ENCODE measurements around the gene PRMT1.
A peak's percentile ranks its signal among the peaks of the same experiment; 100 is the strongest.

Gene PRMT1

GRCh38 chr19:49645995-49646394 is 31.1 kb upstream of the PRMT1 start:
- Histone ChIP-seq H2BK5ac (ENCODE audit: low read length) (no peak overlapping the region), H3K18ac (ENCODE audit: low read length) (no peak overlapping the region), H3K27me3 (ENCODE audit: control insufficient read depth in 3 of 3, insufficient read depth in 3 of 3, low read depth in 1 of 3, low read length in 3 of 3) (no peaks in the 10 kb centered on the region), H3K4me3 (ENCODE audit: low read length in 2 of 2) (no peak overlapping the region), H2AK5ac (ENCODE audit: low read depth, low read length) (no peak overlapping the region), H3K14ac (ENCODE audit: low read length) (no peak overlapping the region), H3K4me1 (ENCODE audit: control insufficient read depth in 2 of 2, insufficient read depth in 1 of 2, low read depth in 1 of 2, low read length in 2 of 2) (peaks cover 0 to 11% of the 10 kb centered on the region in 2 donors), H4K8ac (ENCODE audit: low read depth, low read length) (no peak overlapping the region), H2BK15ac (ENCODE audit: low read length) (no peak overlapping the region), H4K91ac (ENCODE audit: low read depth, low read length, poor library complexity) (no peak overlapping the region), H2BK12ac (ENCODE audit: low read length) (no peak overlapping the region), H3K9me3 (replicated peaks in 1 of 2; ENCODE audit: control insufficient read depth in 2 of 2, insufficient read depth in 1 of 2, low read depth in 1 of 2, low read length in 2 of 2) (no peaks in the 10 kb centered on the region), H2AFZ (ENCODE audit: low read length) (no peak overlapping the region), H3K23ac (ENCODE audit: low read depth, low read length, poor library complexity) (no peak overlapping the region), H3K9ac (ENCODE audit: low read depth, low read length, poor library complexity) (no peak overlapping the region), H3K4ac (ENCODE audit: low read length) (no peak overlapping the region), H3K27ac (replicated peaks; ENCODE audit: low read length) (no peak overlapping the region), H3K79me1 (ENCODE audit: low read depth, low read length) (peaks cover 32% of the 10 kb centered on the region), H3K4me2 (ENCODE audit: insufficient read depth, low read length, poor library complexity, severe bottlenecking) (no peak overlapping the region), H3K36me3 (replicated peaks in 1 of 2; ENCODE audit: control insufficient read depth in 2 of 2, insufficient read depth in 2 of 2, low read length in 2 of 2) (peaks cover 44 to 69% of the 10 kb centered on the region in 2 donors), H2BK120ac (ENCODE audit: low read depth, low read length) (no peak overlapping the region)
- no peak for DNase-seq (ENCODE audit: low spot score)
- WGBS, 2 donors (ENCODE audit: extremely low coverage in 2 of 2, insufficient read length in 2 of 2, insufficient replicate concordance in 1 of 2): no CpG with 5 or more reads among the region's 13 CpGs

DNA sequence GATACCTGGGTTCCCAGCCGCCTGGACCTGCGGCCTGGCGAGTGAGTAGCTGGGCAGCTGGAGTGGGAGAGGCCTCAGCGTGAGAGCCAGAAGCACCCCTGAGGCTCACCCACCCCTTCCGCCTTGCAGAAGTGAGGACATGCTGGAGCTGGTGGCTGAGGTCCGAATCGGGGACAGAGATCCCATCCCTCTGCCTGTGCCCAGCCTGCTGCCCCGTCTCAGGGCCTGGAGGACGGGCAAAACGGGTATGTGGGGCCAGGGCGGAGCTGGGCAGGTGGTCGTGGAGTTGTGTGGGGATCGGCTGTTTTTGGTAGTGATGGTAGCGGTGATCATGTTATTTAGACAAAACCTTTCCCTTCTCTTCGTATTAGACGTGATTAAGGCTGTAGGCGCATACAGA is 30.5 kb upstream of the PRMT1 start:
- Histone ChIP-seq H3K27me3 (ENCODE audit: control insufficient read depth in 3 of 3, insufficient read depth in 3 of 3, low read depth in 1 of 3, low read length in 3 of 3) (no peaks in the 10 kb centered on the region), H3K36me3 (replicated peaks in 1 of 2; ENCODE audit: control insufficient read depth in 2 of 2, insufficient read depth in 2 of 2, low read length in 2 of 2) (peaks cover 45 to 73% of the 10 kb centered on the region in 2 donors), H3K4me1 (ENCODE audit: control insufficient read depth in 2 of 2, insufficient read depth in 1 of 2, low read depth in 1 of 2, low read length in 2 of 2) (peaks cover 0 to 6% of the 10 kb centered on the region in 2 donors), H2BK120ac (ENCODE audit: low read depth, low read length) (no peak overlapping the region), H3K4ac (ENCODE audit: low read length) (no peak overlapping the region), H3K79me1 (ENCODE audit: low read depth, low read length) (peaks cover 32% of the 10 kb centered on the region), H2BK12ac (ENCODE audit: low read length) (no peak overlapping the region), H3K23ac (ENCODE audit: low read depth, low read length, poor library complexity) (peak overlapping the region; percentile 81), H2BK5ac (ENCODE audit: low read length) (no peak overlapping the region), H3K9ac (ENCODE audit: low read depth, low read length, poor library complexity) (no peak overlapping the region), H4K8ac (ENCODE audit: low read depth, low read length) (no peak overlapping the region), H3K27ac (replicated peaks; ENCODE audit: low read length) (no peak overlapping the region), H2AFZ (ENCODE audit: low read length) (no peak overlapping the region), H3K4me2 (ENCODE audit: insufficient read depth, low read length, poor library complexity, severe bottlenecking) (no peak overlapping the region), H3K9me3 (replicated peaks in 1 of 2; ENCODE audit: control insufficient read depth in 2 of 2, insufficient read depth in 1 of 2, low read depth in 1 of 2, low read length in 2 of 2) (no peaks in the 10 kb centered on the region), H4K91ac (ENCODE audit: low read depth, low read length, poor library complexity) (no peak overlapping the region), H3K18ac (ENCODE audit: low read length) (no peak overlapping the region), H3K4me3 (ENCODE audit: low read length in 2 of 2) (no peak overlapping the region), H2BK15ac (ENCODE audit: low read length) (no peak overlapping the region), H2AK5ac (ENCODE audit: low read depth, low read length) (no peak overlapping the region), H3K14ac (ENCODE audit: low read length) (no peak overlapping the region)
- DNase-seq (ENCODE audit: low spot score): no peak
- no CpG with 5 or more reads among the region's 17 CpGs for WGBS, 2 donors (ENCODE audit: extremely low coverage in 2 of 2, insufficient read length in 2 of 2, insufficient replicate concordance in 1 of 2)

DNA sequence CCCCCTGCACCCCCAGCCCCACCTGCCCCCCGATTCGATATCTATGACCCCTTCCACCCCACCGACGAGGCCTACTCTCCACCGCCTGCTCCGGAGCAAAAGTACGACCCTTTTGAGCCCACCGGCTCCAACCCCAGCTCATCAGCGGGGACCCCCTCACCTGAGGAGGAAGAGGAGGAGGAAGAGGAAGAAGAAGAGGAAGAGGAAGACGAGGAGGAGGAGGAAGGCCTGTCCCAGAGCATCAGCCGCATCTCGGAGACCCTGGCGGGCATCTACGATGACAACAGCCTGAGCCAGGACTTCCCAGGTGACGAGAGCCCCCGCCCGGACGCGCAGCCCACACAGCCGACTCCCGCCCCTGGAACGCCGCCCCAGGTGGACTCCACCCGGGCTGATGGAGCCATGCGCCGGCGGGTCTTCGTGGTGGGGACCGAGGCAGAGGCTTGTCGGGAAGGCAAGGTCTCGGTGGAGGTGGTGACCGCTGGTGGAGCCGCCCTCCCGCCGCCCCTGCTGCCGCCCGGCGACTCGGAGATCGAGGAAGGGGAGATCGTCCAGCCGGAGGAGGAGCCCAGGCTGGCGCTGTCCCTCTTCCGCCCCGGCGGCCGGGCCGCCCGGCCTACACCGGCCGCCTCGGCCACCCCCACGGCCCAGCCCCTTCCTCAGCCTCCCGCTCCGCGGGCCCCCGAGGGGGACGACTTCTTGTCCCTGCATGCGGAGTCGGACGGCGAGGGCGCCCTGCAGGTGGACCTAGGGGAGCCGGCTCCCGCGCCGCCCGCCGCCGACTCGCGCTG is 25.8 kb upstream of the PRMT1 start:
- H4K91ac ChIP-seq (ENCODE audit: low read depth, low read length, poor library complexity): no peak overlapping the region
- peak overlapping the region; percentile 11 for H3K4me2 ChIP-seq (ENCODE audit: insufficient read depth, low read length, poor library complexity, severe bottlenecking)
- H3K14ac ChIP-seq (ENCODE audit: low read length): no peak overlapping the region
- no peak overlapping the region for H3K9ac ChIP-seq (ENCODE audit: low read depth, low read length, poor library complexity)
- H2BK12ac ChIP-seq (ENCODE audit: low read length): no peak overlapping the region
- no peak overlapping the region for H2AK5ac ChIP-seq (ENCODE audit: low read depth, low read length)
- H3K4me1 ChIP-seq (ENCODE audit: control insufficient read depth in 2 of 2, insufficient read depth in 1 of 2, low read depth in 1 of 2, low read length in 2 of 2): no peaks in the 10 kb centered on the region
- H2BK120ac ChIP-seq (ENCODE audit: low read depth, low read length): no peak overlapping the region
- H3K18ac ChIP-seq (ENCODE audit: low read length): no peak overlapping the region
- no peaks in the 10 kb centered on the region for H3K9me3 ChIP-seq (replicated peaks in 1 of 2; ENCODE audit: control insufficient read depth in 2 of 2, insufficient read depth in 1 of 2, low read depth in 1 of 2, low read length in 2 of 2)
- no peak overlapping the region for H2BK5ac ChIP-seq (ENCODE audit: low read length)
- no CpG with 5 or more reads among the region's 72 CpGs for WGBS, 2 donors (ENCODE audit: extremely low coverage in 2 of 2, insufficient read length in 2 of 2, insufficient replicate concordance in 1 of 2)
- H2BK15ac ChIP-seq (ENCODE audit: low read length): no peak overlapping the region
- no peak overlapping the region for H3K4me3 ChIP-seq (ENCODE audit: low read length in 2 of 2)
- H3K4ac ChIP-seq (ENCODE audit: low read length): no peak overlapping the region
- H3K27me3 ChIP-seq (ENCODE audit: control insufficient read depth in 3 of 3, insufficient read depth in 3 of 3, low read depth in 1 of 3, low read length in 3 of 3): no peaks in the 10 kb centered on the region
- H3K27ac ChIP-seq (replicated peaks; ENCODE audit: low read length): no peak overlapping the region
- peaks cover 32% of the 10 kb centered on the region for H3K79me1 ChIP-seq (ENCODE audit: low read depth, low read length)
- peaks cover 60 to 91% of the 10 kb centered on the region in 2 donors for H3K36me3 ChIP-seq (replicated peaks in 1 of 2; ENCODE audit: control insufficient read depth in 2 of 2, insufficient read depth in 2 of 2, low read length in 2 of 2)
- DNase-seq (ENCODE audit: low spot score): no peak
- H2AFZ ChIP-seq (ENCODE audit: low read length): no peak overlapping the region
- no peak overlapping the region for H3K23ac ChIP-seq (ENCODE audit: low read depth, low read length, poor library complexity)
- H4K8ac ChIP-seq (ENCODE audit: low read depth, low read length): no peak overlapping the region

GRCh38 chr19:49651820-49652550 is 25.1 kb upstream of the PRMT1 start:
- Histone ChIP-seq H3K23ac (ENCODE audit: low read depth, low read length, poor library complexity) (no peak overlapping the region), H3K27ac (replicated peaks; ENCODE audit: low read length) (no peak overlapping the region), H2BK15ac (ENCODE audit: low read length) (no peak overlapping the region), H3K79me1 (ENCODE audit: low read depth, low read length) (peaks cover 26% of the 10 kb centered on the region), H3K9ac (ENCODE audit: low read depth, low read length, poor library complexity) (no peak overlapping the region), H3K4me3 (ENCODE audit: low read length in 2 of 2) (no peak overlapping the region), H2AK5ac (ENCODE audit: low read depth, low read length) (no peak overlapping the region), H3K18ac (ENCODE audit: low read length) (no peak overlapping the region), H2AFZ (ENCODE audit: low read length) (no peak overlapping the region), H3K14ac (ENCODE audit: low read length) (no peak overlapping the region), H3K27me3 (ENCODE audit: control insufficient read depth in 3 of 3, insufficient read depth in 3 of 3, low read depth in 1 of 3, low read length in 3 of 3) (no peaks in the 10 kb centered on the region), H4K91ac (ENCODE audit: low read depth, low read length, poor library complexity) (no peak overlapping the region), H2BK12ac (ENCODE audit: low read length) (no peak overlapping the region), H2BK5ac (ENCODE audit: low read length) (no peak overlapping the region), H3K9me3 (replicated peaks in 1 of 2; ENCODE audit: control insufficient read depth in 2 of 2, insufficient read depth in 1 of 2, low read depth in 1 of 2, low read length in 2 of 2) (no peaks in the 10 kb centered on the region), H3K4ac (ENCODE audit: low read length) (no peak overlapping the region), H3K36me3 (replicated peaks in 1 of 2; ENCODE audit: control insufficient read depth in 2 of 2, insufficient read depth in 2 of 2, low read length in 2 of 2) (peaks cover 58 to 91% of the 10 kb centered on the region in 2 donors), H3K4me2 (ENCODE audit: insufficient read depth, low read length, poor library complexity, severe bottlenecking) (no peak overlapping the region), H3K4me1 (ENCODE audit: control insufficient read depth in 2 of 2, insufficient read depth in 1 of 2, low read depth in 1 of 2, low read length in 2 of 2) (no peaks in the 10 kb centered on the region), H2BK120ac (ENCODE audit: low read depth, low read length) (no peak overlapping the region), H4K8ac (ENCODE audit: low read depth, low read length) (no peak overlapping the region)
- no peak for DNase-seq (ENCODE audit: low spot score)
- WGBS, 2 donors (ENCODE audit: extremely low coverage in 2 of 2, insufficient read length in 2 of 2, insufficient replicate concordance in 1 of 2): no CpG with 5 or more reads among the region's 110 CpGs

Measured in neuronal stem cell (in vitro differentiated cells).